ENCODE measurements around the gene DRD1.

Gene DRD1

DNA sequence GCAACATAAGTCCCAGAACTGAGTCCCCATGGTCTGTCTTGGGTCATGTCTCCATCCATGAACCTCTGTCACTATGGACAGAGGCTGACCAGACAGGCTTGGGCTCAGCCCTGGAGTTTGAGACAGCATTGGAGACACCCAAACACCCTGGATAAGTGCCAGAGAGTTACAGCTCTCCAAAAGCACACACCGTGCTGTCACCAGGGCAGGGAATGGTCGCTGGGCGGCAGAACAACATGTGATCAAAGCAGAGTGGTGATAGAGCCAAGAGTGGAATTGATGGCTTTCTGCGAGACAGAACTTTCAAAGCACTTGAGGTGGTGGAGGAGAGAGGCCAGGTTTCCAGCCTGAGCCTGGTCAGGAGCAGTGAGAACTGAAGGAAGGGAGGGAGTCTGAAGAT, 50.1 kb downstream of the DRD1 start:
- no peak overlapping the region for H3K4me2 ChIP-seq
- TF ChIP-seq Cebpa-rat (IDR thresholded peaks at IDR 0.05), result no peak
- no peaks in the 10 kb centered on the region for H3K4me1 ChIP-seq
- H3K4me3 ChIP-seq, result no peak overlapping the region
- H3K9me3 ChIP-seq (replicated peaks in 1 of 11), result no peaks in the 10 kb centered on the region
- H3K9ac ChIP-seq, result no peak overlapping the region
- no peaks in the 10 kb centered on the region for H3K27me3 ChIP-seq
- no peaks in the 10 kb centered on the region for H4K20me1 ChIP-seq
- H3K36me3 ChIP-seq, result no peaks in the 10 kb centered on the region
- H3K27ac ChIP-seq, result no peak overlapping the region

DNA sequence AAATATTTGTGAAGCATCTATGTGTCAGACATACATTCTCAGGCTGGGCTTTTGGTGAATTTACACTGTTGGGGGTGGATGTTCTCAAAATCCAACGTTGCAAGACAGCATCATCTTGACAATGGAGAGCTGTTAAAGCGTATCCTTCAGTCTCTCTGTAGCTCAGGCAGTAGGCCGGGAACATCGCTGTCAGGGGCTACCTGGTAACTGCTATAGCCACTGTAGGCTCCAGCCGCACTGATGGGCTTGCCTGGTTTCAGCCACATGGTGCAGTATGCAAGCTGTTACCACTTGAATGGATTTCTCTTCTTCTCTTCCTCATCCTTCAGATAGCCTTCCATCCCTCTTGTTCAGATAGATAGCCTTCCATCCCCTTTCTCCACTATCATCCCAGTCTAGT, 51.7 kb downstream of the DRD1 start:
- Histone ChIP-seq H4K20me1 (no peaks in the 10 kb centered on the region), H3K4me1 (peaks cover 0 to 3% (median 2%) of the 10 kb centered on the region in 10 experiments; a peak in 11 of 20 replicates), H3K9ac (no peak overlapping the region), H3K4me3 (no peak overlapping the region), H3K27me3 (no peaks in the 10 kb centered on the region), H3K9me3 (replicated peaks in 1 of 11) (no peaks in the 10 kb centered on the region), H3K27ac (no peak overlapping the region), H3K4me2 (no peak overlapping the region), H3K36me3 (no peaks in the 10 kb centered on the region)
- no peak for TF ChIP-seq Cebpa-rat (IDR thresholded peaks at IDR 0.05)

DNA sequence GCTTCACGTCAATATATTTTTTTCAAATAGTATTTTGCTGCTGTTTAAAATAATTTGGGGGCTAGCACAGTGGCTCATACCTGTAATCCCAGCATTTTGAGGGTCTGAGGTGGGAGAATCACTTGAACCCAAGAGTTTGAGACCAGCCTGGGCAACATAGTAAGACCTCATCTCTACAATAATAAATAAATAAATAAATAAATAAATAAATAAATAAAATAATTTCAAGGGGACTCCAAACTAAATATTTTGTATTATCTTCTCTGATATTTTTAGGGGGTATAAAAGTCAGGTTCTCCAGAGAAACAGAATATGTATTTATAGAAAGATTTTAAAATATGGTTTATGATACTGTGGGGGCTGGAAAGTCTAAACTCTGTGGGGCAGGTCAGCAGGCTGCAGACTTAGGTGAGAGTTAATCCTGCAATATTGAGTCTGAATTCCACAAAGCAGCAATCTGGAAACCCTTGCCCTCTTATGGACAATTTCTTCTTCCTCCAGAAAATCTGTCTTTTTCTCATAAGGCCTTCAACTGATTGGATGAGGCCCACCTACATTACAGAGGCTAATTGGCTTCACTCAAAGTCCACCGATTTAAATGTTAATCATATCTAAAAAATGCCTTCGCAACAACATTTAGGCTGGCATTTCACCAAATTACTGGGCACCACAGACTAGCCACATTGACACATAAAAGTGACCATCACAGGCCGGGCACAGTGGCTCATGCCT, 53.5 kb downstream of the DRD1 start:
- no peak overlapping the region for H3K4me2 ChIP-seq

More for the DNA sequence above, 53.5 kb downstream of the DRD1 start:
- no peak overlapping the region for H3K27ac ChIP-seq
- TF ChIP-seq Cebpa-rat (IDR thresholded peaks at IDR 0.05), result no peak
- H3K9ac ChIP-seq, result no peak overlapping the region
- H4K20me1 ChIP-seq, result no peaks in the 10 kb centered on the region
- H3K4me3 ChIP-seq, result no peak overlapping the region
- H3K36me3 ChIP-seq, result no peaks in the 10 kb centered on the region
- no peaks in the 10 kb centered on the region for H3K9me3 ChIP-seq (replicated peaks in 1 of 11)
- no peaks in the 10 kb centered on the region for H3K27me3 ChIP-seq
- peaks cover 0 to 10% (median 8%) of the 10 kb centered on the region in 10 experiments; a peak in 11 of 20 replicates for H3K4me1 ChIP-seq
